GM19468 (cell line): ENCODE results near the gene SDF2L1.
A peak's percentile ranks its signal among the peaks of the same experiment; 100 is the strongest.
"Not testable (repeated sequence)": the region's sequence is repeated elsewhere in the genome, so short reads cannot be mapped to it uniquely, and the experiment has no call there.

Experiments
- ATAC-seq: cut with Tn5 transposase; IDR thresholded peaks from one replicate; pipeline ENCODE4 v1.9.1; 2021; ENCODE audit warnings: mild to moderate bottlenecking, moderate library complexity, moderate number of reproducible peaks; ENCODE audit not compliant: unreplicated experiment; ENCODE audit errors: extremely low read depth

The SDF2L1 gene

GRCh38 chr22:21641789-21642583 is at the start of gene SDF2L1:
Gene SDF2L1 (plus strand): TSS chr22:21642302. CDS start chr22:21642337, 35 bp downstream.
- peak; percentile 88 for ATAC-seq

GRCh38 chr22:21592422-21592821 is 49.7 kb upstream of the SDF2L1 start:
- ATAC-seq: no peak

DNA sequence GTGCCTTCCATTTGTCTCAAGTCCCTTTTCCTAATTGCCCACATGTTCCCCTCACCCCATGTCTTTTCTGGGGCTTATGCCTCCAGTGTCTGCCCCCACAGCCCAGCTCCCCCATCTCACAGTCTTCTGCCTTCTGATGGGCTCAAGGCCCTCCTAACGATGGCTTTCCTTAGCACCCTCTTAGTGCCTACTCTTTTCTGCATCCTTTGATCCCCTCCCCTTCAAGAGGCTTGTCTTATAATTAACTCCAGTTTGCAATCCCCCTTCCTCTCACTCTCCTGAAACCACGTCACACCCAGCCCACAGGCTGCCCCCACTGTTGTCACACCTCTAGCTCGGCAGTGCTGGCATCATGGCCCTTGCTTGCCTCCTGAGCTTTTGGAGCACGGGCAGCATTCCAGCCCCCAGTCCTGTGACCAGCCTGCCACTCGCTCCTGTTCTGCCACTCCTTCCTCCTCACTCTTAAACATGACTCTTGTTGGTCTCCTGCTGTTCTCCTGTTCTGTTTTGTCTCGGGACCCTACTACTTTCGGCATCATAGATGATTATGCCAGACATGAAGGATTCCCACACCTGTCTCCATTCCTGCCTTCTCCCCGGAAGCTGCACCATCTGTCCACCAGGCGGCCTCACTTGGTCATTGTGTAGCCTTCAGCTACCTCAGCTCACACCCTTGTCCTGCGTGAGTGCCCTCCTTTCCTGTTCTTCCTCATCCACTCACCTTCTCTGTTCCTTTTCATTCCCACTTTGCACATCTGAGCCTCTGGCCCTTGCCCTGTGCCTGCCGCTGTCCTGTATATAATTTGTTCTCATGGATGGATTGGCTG is 48.5 kb upstream of the SDF2L1 start:
- no peak for ATAC-seq

- ATAC-seq: no peak
Measured at GRCh38 chr22:21594865-21595452, 47.1 kb upstream of the SDF2L1 start.

- not testable (repeated sequence) for ATAC-seq
Measured at GRCh38 chr22:21596356-21597135, 45.6 kb upstream of the SDF2L1 start.

DNA sequence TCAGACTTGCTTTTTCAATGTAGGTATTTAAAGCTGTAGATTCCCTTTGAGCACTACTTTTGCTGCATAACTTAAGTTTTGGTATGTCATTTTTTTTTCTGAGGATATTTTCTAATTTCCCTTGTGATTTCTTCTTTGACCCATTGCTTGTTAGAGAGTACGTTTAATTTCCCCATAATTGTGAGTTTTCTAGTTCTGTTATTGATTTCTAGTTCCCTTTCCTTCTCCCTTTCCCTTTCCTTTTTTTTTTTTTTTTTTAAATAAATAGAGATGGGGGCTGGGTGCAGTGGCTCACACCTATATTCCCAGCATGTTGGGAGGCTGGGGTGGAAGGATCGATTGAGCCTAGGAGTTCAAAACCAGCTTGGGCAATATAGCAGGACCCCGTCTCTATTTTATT is 43.8 kb upstream of the SDF2L1 start:
- ATAC-seq: no peak

DNA sequence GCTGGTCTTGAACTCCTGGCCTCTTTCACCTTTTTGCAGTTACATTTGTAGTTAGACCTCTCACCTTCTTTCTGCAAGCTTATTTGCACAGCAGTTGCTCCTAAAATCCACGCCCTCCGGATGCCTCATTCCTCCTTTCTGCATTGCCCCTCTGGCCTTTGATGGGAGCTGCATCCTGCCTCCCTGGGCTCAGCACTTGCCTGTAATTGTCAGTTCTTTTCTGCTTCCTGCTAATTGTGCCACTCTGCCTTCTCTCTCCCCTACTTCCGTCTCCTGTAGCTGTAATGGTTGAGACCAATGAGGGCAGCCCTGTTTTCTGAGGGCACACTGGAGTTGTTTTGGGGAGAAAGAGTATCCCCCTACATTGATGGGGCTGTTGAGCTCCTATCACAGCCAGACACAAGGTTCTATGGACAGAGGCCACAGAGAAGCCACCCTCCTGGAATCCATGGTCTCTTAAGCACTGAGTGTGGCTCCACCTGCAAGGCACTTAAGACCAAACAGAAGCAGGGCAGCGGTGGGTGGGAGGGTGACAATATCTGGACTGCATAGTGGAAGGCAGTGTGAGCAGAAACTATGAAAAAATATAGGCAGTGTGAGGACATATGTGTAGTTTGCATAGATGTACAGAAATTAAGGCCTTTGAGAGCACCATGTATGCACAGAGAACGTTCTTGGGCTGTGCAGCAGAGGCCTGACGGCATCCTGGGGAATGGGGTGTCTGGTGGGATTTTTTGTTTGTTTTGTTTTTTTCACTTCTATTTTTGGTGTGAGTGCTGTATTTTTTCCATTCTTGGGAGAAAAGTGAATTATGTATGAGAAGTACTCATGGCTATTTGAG is 42.8 kb upstream of the SDF2L1 start:
- no peak for ATAC-seq

DNA sequence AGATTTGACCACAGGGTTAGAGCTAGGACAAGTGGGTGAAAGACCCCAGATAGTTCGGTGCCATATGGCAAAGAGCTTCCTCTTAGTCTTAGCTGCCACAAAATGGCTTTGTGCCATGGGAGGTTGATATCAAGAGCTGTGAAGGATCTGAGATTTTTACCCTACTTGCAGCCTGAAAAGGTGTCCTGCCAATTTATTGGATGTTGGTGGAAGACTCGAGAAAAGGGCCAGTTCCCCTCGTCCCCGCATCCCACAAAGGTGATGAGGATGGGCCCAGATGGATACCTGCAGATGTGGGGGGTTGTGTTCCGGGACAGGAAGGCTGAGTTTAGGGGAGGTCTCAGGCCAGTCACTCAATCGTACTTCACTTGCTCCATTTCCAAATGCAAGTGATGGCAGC is 39.5 kb upstream of the SDF2L1 start:
- no peak for ATAC-seq

- no peak for ATAC-seq
Measured at GRCh38 chr22:21603973-21604372, 38.1 kb upstream of the SDF2L1 start.

DNA sequence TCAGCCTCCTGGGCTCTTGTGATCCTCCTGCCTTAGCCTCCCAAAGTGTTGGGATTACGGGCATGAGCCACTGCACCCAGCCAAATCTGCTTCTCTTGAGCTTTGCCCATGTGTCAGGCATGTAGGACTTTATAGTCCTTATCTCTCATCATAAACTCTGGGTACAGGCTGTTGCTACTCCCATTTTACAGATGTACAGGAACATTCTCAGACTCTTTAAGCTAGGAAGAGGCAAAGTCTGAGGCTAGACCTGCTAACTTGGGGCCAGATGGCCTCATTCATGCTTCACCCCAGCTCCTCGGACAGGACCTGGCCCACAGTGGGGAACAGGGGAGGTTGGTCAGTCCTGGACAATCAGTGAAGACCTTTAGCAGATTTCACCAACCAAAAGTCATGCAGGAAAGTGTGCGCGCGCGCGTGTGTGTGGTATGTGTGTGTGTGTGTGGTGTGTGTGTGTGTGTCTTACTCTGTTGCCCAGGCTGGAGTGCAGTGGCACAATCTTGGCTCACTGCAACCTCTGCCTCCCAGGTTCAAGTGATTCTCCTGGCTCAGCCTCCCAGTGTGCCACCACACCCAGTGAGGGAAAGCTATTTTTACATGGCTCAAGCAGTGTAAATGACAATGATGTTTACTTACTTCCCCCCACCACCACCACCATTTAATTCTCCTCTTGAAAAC is 36.1 kb upstream of the SDF2L1 start:
- no peak for ATAC-seq

DNA sequence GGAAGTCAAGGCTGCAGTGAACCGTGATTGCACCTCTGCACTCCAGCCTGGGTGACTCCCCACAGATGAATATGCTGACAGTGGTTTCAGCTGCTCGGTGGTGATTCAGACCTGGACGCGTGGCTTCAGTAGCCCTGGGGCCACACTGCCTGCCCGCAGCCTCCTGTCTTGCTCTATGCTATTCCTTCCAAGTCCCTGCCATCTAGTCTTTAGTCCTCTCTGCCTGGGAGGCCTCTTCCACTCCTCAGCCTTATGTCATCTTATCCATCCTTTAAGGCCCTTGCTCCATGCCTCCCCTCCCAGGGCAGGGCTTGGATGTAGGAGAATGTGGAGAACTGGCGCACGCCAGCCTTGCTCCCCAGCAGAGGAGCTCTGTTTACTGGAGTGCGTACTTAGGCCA is 35.3 kb upstream of the SDF2L1 start:
- no peak for ATAC-seq

DNA sequence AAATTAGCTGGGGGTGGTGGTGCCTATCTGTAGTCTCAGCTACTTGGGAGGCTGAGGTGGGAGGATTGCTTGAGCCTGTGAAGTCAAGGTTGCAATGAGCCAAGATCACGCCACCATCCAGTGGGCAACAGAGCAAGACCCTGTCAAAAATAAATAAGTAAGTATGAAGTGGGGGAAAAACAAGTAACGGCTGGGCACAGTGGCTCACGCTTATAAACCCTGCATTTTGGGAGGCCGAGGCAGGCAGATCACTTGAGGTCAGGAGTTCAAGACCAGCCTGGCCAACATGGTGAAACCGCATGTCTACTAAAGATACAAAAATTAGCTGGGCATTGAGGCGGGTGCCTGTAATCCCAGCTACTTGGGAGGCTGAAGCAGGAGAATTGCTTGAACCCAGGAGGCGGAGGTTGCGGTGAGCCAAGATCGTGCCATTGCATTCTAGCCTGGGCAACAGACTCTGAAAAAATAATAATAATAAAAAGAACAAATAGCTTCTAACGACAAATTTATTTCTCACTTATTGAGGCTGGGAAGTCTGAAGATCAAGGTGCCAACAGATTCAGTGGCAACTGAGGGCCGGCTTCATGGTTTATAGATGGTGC is 32.4 kb upstream of the SDF2L1 start:
- not testable (repeated sequence) for ATAC-seq

DNA sequence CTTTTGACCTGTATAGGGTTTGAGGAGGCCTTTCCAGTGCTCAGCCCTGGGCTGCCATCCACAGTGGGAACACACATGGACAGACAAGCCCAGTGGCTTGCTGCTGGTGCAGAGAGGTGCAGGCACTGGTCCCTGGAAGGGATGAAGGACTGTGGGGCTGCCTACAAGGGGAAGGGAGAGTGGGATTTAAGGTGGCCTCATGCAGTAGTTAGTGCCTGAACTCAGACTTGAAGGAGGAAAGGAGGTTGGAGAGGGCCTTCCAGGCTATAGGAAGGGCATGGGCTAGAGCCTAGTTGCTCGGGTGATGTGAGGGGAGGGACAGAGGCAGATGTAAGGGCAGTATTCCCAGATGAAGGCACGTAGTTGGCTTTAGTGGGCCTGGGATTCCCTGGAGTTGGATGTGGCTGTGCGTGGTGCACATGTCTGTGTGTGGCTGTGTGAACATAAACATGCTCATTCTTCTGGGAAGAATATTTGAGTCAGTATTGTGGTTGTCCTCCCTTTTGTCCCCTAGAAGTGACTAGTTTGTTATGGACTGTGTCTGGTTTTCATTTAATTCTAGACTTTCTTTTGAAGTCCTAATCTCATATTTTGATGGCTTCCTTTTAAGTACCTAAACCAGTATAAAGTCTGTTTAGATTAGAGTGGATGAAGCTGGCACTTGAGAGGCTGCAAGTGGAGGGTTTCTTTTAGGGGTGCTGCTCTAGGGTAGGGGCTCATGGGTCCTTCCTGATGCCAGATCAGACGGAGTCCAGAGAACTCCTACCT is 30.7 kb upstream of the SDF2L1 start:
- no peak for ATAC-seq

GRCh38 chr22:21612858-21613257 is 29.2 kb upstream of the SDF2L1 start:
- ATAC-seq: no peak

DNA sequence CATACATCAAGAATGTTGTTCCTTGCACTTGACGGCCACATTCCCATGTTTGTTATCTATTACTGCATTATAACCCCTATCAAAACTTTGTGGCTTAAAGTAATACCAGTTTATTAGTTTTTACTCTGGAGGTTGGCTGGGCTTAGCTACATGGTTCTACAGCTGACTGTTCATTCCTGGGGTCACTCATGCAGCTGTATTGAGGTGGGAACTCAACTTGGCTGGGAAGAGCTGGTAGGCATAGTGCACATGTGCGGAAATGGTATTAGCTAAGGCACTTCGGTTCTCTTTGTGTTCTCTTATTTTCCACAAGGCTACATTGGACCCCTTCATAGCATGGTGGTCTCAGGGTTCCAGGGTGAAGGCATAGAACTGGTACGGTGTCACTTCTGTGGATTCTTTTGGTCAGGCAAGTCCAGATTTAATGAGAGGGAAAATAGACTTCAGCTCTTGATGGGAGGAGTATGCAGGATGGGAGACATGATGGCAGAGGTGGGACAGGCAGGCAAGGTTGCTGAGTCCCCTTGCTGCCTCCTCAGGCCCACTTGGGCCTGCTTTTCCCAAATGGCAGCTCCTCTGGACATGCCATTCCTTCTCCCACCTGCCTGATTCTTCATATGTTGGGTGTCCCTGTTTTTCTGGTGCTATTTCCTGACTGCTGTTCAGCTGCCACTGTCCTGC is 28.4 kb upstream of the SDF2L1 start:
- ATAC-seq: no peak

DNA sequence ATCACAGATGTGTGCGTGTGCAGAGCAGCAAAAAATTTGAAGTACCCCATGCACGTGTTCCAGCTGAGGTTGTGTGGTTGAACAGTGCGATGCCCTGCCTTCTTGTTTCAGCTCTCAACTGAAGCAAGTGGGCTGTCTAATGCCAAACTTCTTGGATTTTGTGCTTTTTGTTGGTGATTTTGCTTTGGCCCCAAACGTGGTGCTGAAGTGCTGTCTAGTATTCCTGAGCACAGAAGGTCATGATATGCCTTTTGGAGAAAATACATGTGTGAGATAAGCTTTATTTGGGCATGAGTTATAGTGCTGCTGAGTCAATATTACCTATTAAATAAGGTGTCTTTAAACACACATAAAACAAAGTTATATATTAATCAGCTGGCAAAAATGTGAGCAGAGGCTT is 26.4 kb upstream of the SDF2L1 start:
- no peak for ATAC-seq

DNA sequence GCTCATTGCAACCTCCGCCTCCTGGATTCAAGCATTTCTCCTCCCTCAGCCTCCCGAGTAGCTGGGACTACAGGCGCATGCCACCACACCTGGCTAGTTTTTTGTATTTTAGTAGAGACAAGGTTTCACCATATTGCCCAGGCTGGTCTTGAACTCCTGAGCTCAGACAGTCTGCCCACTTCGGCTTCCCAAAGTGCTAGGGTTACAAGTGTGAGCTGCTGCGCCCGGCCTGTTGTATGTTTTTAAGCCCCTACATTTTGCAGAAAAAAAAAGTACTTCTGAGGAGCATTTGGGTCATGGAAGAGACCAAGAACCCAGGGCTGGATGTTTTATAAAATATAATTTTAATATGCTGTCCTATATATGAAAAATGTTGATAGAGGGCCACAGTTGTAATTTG is 24.8 kb upstream of the SDF2L1 start:
- ATAC-seq: not testable (repeated sequence)
